Caco-2 (cell line): ENCODE data around the gene CEP192. TPM values are rescaled to one million over a fixed set of nuclear protein-coding genes. Genes with fewer than 3 reads are reported as not detected.

Experiments used
- BruUV-seq: library from RNA; stranded (reverse); fragments of 400-500 nt; replicated peaks from 2 replicates; lab custom pipeline; 2021; lab: Mats Ljungman, UMichigan
- CTCF ChIA-PET: fragments of 300-600 bp; sonication (Branson Sonifier 250); formaldehyde crosslinking; loops from one replicate; lab custom pipeline; 2022; ENCODE audit warnings: antibody characterized with exemption; lab: Charles Lee
- POLR2A ChIA-PET: fragments of 300-600 bp; sonication (Branson Sonifier 250); formaldehyde crosslinking; loops from one replicate; lab custom pipeline; 2022; ENCODE audit warnings: antibody characterized with exemption; lab: Charles Lee
- DNase-seq, 2 experiments: peaks; one replicate each; pipeline versions ENCODE4 v3.0.0 to v3.0.0-alpha.2; 2020 to 2022
- H3K27me3 ChIP-seq: replicated peaks from 2 replicates; pipeline ENCODE4 v1.6.0; 2011; ENCODE audit warnings: low read length; ENCODE audit not compliant: control insufficient read depth, insufficient read depth
- H3K36me3 ChIP-seq: 2 replicates; pipeline ENCODE4 v1.5.1; 2011; ENCODE audit warnings: low read length; ENCODE audit not compliant: control insufficient read depth, insufficient read depth
- H3K4me1 ChIP-seq: fragments of 250-450 bp; sonication (Bioruptor Pico); 2 replicates; pipeline ENCODE4 v1.5.1; 2020; ENCODE audit warnings: mild to moderate bottlenecking
- H3K4me3 ChIP-seq: 2 replicates; pipeline ENCODE4 v1.5.1; 2011; ENCODE audit warnings: low read depth, mild to moderate bottlenecking, control low read depth, low read length
- H3K9me3 ChIP-seq: fragments of 250-450 bp; sonication (Bioruptor Pico); 2 replicates; pipeline ENCODE4 v1.5.1; 2020; ENCODE audit warnings: mild to moderate bottlenecking, moderate library complexity
- H3K27ac Mint-ChIP-seq: one replicate; pipeline ENCODE4 v1.8.0; 2022; ENCODE audit warnings: mixed read lengths; ENCODE audit not compliant: unreplicated experiment
- H3K27me3 Mint-ChIP-seq: one replicate; pipeline ENCODE4 v1.8.0; 2022; ENCODE audit warnings: mixed read lengths; ENCODE audit not compliant: insufficient read depth, unreplicated experiment
- H3K36me3 Mint-ChIP-seq: one replicate; pipeline ENCODE4 v1.8.0; 2022; ENCODE audit warnings: mild to moderate bottlenecking, mixed read lengths; ENCODE audit not compliant: insufficient read depth, unreplicated experiment
- H3K4me1 Mint-ChIP-seq: one replicate; pipeline ENCODE4 v1.8.0; 2022; ENCODE audit warnings: low read depth, mixed read lengths; ENCODE audit not compliant: unreplicated experiment
- H3K4me3 Mint-ChIP-seq: one replicate; pipeline ENCODE4 v1.8.0; 2022; ENCODE audit warnings: mild to moderate bottlenecking, moderate library complexity, mixed read lengths; ENCODE audit not compliant: unreplicated experiment
- H3K9me3 Mint-ChIP-seq: one replicate; pipeline ENCODE4 v1.8.0; 2022; ENCODE audit warnings: mixed read lengths; ENCODE audit not compliant: unreplicated experiment
- intact Hi-C: fragments of 100-400 bp; cut with micrococcal nuclease; formaldehyde crosslinking; loops from one replicate; pipeline ENCODE4 v1.10.0; 2022; ENCODE audit not compliant: unreplicated experiment
- total RNA-seq: library from RNA; stranded (reverse); gene quantifications from 2 replicates; pipeline ENCODE4 v1.2.3, GENCODE V29; 2022
- TF ChIP-seq, protein P1 (sequence below), 2 experiments: fragments of 200-600 bp in 1 of 2; IDR thresholded peaks; 1 replicate in 1 of 2; 2 replicates in 1 of 2; pipeline versions ENCODE4 v1.5.1 to v1.8.0; 2011 to 2022; ENCODE audit warnings: antibody characterized with exemption in 1 of 2, control low read depth in 1 of 2, inconsistent platforms in 1 of 2, low read depth in 1 of 2, low read length in 1 of 2, mild to moderate bottlenecking in 1 of 2, moderate library complexity in 1 of 2; ENCODE audit not compliant: insufficient read depth in 1 of 2, severe bottlenecking in 1 of 2, unreplicated experiment in 1 of 2

The CEP192 gene
- total RNA-seq, 1 experiment from 2014 or later: 33.5 TPM

DNA sequence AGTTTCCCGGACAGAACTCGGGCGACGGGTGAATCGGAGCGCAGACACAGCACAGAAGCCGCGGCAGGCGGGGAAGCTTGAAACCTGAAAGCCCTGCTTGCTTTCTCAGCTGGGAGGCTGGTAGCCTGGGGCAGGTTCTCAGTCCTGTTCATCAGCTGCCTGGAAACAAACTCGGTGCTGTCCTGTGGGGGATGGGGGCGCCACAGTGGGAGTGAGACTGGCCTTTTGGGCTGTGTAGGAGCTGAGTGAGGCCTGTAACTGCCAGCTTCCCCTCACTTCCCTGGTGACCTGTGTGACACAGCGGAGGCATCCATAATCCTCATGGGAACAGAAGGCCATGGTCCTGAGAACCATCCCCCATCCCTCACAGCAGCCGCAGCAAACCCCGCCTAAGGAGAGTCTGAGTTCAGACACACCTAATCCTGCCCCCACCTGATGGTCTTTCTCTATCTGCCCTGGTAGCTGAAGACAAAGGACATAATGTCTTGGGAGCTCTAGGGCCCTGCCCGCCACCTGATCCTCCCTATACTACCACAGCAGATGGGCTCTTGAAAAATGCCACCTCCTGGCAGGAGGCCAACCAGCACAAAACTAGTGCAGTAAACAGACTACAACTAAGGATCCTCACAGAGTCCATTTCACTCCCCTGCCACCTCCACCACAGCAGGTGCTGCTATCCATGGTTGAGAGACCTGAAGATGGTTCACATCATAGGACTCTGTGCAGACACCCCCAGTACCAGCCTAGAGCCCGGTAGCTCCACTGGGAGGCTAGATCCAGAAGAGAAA, 174.7 kb downstream of the CEP192 start:
- BruUV-seq: no TSS peak
- TF ChIP-seq, protein P1, sequence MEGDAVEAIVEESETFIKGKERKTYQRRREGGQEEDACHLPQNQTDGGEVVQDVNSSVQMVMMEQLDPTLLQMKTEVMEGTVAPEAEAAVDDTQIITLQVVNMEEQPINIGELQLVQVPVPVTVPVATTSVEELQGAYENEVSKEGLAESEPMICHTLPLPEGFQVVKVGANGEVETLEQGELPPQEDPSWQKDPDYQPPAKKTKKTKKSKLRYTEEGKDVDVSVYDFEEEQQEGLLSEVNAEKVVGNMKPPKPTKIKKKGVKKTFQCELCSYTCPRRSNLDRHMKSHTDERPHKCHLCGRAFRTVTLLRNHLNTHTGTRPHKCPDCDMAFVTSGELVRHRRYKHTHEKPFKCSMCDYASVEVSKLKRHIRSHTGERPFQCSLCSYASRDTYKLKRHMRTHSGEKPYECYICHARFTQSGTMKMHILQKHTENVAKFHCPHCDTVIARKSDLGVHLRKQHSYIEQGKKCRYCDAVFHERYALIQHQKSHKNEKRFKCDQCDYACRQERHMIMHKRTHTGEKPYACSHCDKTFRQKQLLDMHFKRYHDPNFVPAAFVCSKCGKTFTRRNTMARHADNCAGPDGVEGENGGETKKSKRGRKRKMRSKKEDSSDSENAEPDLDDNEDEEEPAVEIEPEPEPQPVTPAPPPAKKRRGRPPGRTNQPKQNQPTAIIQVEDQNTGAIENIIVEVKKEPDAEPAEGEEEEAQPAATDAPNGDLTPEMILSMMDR (IDR thresholded peaks at IDR 0.05; ENCODE audit: insufficient read depth in 1 of 2, low read depth in 1 of 2, low read length in 1 of 2, severe bottlenecking in 1 of 2, unreplicated experiment in 1 of 2): no peak
- ChIA-PET POLR2A (no interaction called here), CTCF (interaction anchor here (0.5 kb wide), 1 partner anchor 1265 kb away, joined by 3 read pairs; no protein-coding TSS in a partner anchor)
- Histone ChIP-seq H3K27me3 (no peaks in the 10 kb centered on the region), H3K9me3 (no peaks in the 10 kb centered on the region), H3K4me3 (no peak overlapping the region), H3K4me1 (no peaks in the 10 kb centered on the region), H3K36me3 (no peaks in the 10 kb centered on the region)
- H3K36me3 Mint-ChIP-seq: no peaks in the 10 kb centered on the region
- no peak overlapping the region for H3K27ac Mint-ChIP-seq
- no peaks in the 10 kb centered on the region for H3K4me1 Mint-ChIP-seq
- no peak for DNase-seq
- no peaks in the 10 kb centered on the region for H3K9me3 Mint-ChIP-seq
- peaks cover 6% of the 10 kb centered on the region for H3K27me3 Mint-ChIP-seq
- peak overlapping the region; percentile 25 for H3K4me3 Mint-ChIP-seq
- intact Hi-C loops: no loop called here

DNA sequence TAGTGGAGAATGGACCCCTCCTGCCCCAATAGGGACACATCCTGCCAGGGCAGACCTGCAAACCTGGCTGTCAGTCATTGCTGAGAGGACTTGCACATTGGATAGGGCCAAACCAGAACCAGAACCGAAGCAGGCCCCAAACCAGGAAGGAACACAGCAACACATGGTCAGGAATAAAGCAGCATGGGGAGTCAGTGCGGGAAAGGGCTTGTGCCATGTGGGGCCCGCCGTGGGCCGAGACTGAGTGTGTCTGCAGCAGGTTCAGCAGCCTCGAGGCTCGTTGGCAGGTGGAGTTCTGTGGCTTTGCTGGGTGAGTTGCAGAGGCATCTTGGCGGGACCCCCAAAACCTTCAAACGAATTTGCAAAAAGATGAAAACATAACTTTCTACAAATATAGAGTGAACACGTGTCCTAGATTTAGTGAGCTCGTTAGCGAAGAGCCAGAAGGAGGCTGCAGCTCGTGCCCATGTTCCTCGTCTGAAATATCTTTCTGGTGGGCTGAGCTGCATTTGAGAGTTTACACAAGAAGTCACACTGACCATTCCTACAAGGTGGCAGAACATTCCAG, 182.5 kb downstream of the CEP192 start:
- H3K36me3 ChIP-seq: no peaks in the 10 kb centered on the region
- no peak overlapping the region for H3K4me3 ChIP-seq
- Mint-ChIP-seq H3K27ac (peak overlapping the region; percentile 40), H3K27me3 (peaks cover 5% of the 10 kb centered on the region), H3K36me3 (no peaks in the 10 kb centered on the region), H3K4me3 (no peak overlapping the region), H3K4me1 (no peaks in the 10 kb centered on the region), H3K9me3 (no peaks in the 10 kb centered on the region)
- no peak for DNase-seq
- no peaks in the 10 kb centered on the region for H3K9me3 ChIP-seq
- POLR2A ChIA-PET: no interaction called here
- CTCF ChIA-PET: interaction anchor here (1.2 kb wide), 1 partner anchor 14 kb away, joined by 4 read pairs; no protein-coding TSS in a partner anchor
- no TSS peak for BruUV-seq
- TF ChIP-seq, protein P1 (IDR thresholded peaks at IDR 0.05; ENCODE audit: insufficient read depth in 1 of 2, low read depth in 1 of 2, low read length in 1 of 2, severe bottlenecking in 1 of 2, unreplicated experiment in 1 of 2): no peak
- no peaks in the 10 kb centered on the region for H3K27me3 ChIP-seq
- intact Hi-C loops: no loop called here
- no peaks in the 10 kb centered on the region; the same call in 1 of the 2 replicates for H3K4me1 ChIP-seq

Other genes with a start within 250 kb of the CEP192 start
- gene PTPN2, start 107.1 kb upstream of the CEP192 start, total RNA-seq: 53.4 and 55.0 TPM in 2 replicates
- 116 and 118 TPM in 2 replicates for gene SEH1L, start 43.4 kb upstream of the CEP192 start, total RNA-seq
- gene LDLRAD4, start 227.4 kb downstream of the CEP192 start, total RNA-seq: 1.2 and 1.5 TPM in 2 replicates